ENCODE measurements around the gene SLC16A3. TPM values are rescaled to one million over a fixed set of nuclear protein-coding genes. Genes with fewer than 3 reads are reported as not detected.

Gene SLC16A3
- total and polyA plus RNA-seq, 9 of the 15 experiments (the other 6 are each of a cell fraction or from before 2014, with no cell fraction given) = 0.11 to 5.4 (median 1.2) TPM; not detected in 2

DNA sequence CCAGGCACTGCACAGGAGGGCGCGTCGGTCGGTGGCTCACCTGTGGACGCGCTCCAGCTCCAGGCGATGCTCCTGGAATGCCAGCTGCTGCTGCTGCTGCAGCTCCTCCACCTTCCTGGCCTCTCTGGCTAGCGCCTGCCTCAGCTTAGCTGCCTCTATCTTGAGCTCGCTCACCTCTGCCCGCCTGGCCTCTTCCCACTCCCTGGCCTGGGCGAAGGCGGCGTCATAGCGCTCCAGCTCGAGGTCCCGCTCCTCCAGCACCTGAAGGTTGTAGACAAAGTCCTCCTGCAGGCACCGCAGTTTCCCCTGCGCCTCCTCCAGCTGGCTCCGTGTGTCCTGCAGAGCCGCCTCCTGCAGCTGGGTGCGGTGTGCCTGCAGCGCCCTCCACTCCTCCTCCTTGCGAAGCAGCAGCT is 27.3 kb upstream of the SLC16A3 start (continued):
- TF ChIP-seq FOXJ2 (tag; IDR thresholded peaks at IDR 0.05) (no peak), SMAD2 (IDR thresholded peaks at IDR 0.05; ENCODE audit: low read depth, low read length) (no peak), TAF15 (IDR thresholded peaks at IDR 0.05; ENCODE audit: low read depth, low read length) (no peak), STAT5B (CRISPR knock-in tag; IDR thresholded peaks at IDR 0.05) (no peak), IFI16 (CRISPR knock-in tag; IDR thresholded peaks at IDR 0.05) (no peak), SMAD1 (IDR thresholded peaks at IDR 0.05; ENCODE audit: low read depth, low read length, partially characterized antibody) (no peak)

DNA sequence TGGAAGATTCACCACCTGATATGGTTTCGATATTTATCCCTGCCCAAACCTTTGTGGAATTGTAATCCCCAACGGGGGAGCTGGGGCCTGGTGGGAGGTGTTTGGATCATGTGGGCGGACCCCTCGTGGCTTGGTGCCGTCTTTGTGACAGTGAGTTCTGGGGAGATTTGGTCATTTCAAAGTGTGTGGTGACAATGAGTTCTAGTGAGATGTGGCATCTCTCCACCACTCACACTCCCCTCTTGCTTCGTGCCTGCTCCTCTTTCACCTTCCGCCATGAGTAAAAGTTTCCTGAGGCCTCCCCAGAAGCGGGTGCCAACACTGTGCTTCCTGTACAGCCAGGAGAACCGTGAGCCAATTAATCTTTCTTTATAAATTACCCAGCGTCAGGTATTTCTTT is 25.9 kb upstream of the SLC16A3 start:
- H4K20me1 ChIP-seq (replicated peaks; ENCODE audit: control insufficient read depth, insufficient read depth, low read length) = no peaks in the 10 kb centered on the region
- FAIRE-seq (no peak), ATAC-seq (no peak), DNase-seq (ENCODE audit: extremely low read depth in 1 of 4, low spot score in 3 of 4) (no peak)
- in situ Hi-C loops (cut with MboI) = no loop called here
- H2AFZ ChIP-seq (ENCODE audit: low read depth, low read length) = no peak overlapping the region
- TF ChIP-seq EGR1 (conservative IDR thresholded peaks at IDR 0.05) = 0 out of 2 replicates have a peak, but pooled peaks have one; percentile 11
- no peak for TF ChIP-seq ZNF354B (CRISPR knock-in tag; IDR thresholded peaks at IDR 0.05)
- no peaks in the 10 kb centered on the region; the same call in 1 of the 2 replicates for H3K9me3 ChIP-seq (replicated peaks; ENCODE audit: control insufficient read depth, insufficient read depth, low read depth, low read length)
- H3K27ac ChIP-seq (ENCODE audit: extremely low read depth, low read depth, low read length) = peak overlapping the region; percentile 38; the same call in 1 of the 3 replicates
- peak overlapping the region in 1 of 2 experiments; percentile 38; a peak in 1 of 4 replicates for H3K9ac ChIP-seq (ENCODE audit: insufficient read depth in 1 of 2, low read depth in 2 of 2, low read length in 2 of 2)
- H3K4me3 ChIP-seq = no peak overlapping the region
- WGBS (ENCODE audit: insufficient coverage, low coverage, missing lambda C conversion rate) = 63% methylated on average over 10 of the region's 10 CpGs
- ChIA-PET POLR2A (interaction anchor here (0.6 kb wide), 1 partner anchor 23 kb away, joined by 3 read pairs; no protein-coding TSS in a partner anchor), CTCF (ENCODE audit: low intra/inter-chr PET ratio) (no interaction called here)
- H3K4me2 ChIP-seq (ENCODE audit: insufficient read depth, low read length) = no peak overlapping the region
- peaks cover 53 to 56% of the 10 kb centered on the region in 2 experiments for H3K4me1 ChIP-seq (replicated peaks in 1 of 2; ENCODE audit: control insufficient read depth in 2 of 2, insufficient read depth in 2 of 2, low read length in 2 of 2)
- H3K36me3 ChIP-seq (ENCODE audit: control insufficient read depth, insufficient read depth, low read length) = peaks cover 32% of the 10 kb centered on the region; the same call in 2 of the 3 replicates
- no TSS peak for BruUV-seq (replicated peaks)
- H3K27me3 ChIP-seq (ENCODE audit: control insufficient read depth in 2 of 2, insufficient read depth in 2 of 2, low read length in 2 of 2) = no peaks in the 10 kb centered on the region
- intact Hi-C loops (cut with micrococcal nuclease) = no loop called here
- H3K79me2 ChIP-seq (ENCODE audit: control insufficient read depth, insufficient read depth, low read length) = peaks cover 10% of the 10 kb centered on the region; the same call in 1 of the 3 replicates
- peaks cover 8% of the 10 kb centered on the region for H3K9me1 ChIP-seq (ENCODE audit: control insufficient read depth, insufficient read depth, low read length)
